GM10266 (cell line): ENCODE measurements around the gene LDLRAD4.

ENCODE experiments used
- DNase-seq: peaks from one replicate; pipeline ENCODE4 v3.0.0; 2012; ENCODE audit errors: extremely low spot score
- CTCF ChIP-seq: IDR thresholded peaks from 2 replicates; pipeline ENCODE4 v1.5.1; 2012; ENCODE audit warnings: mild to moderate bottlenecking, low read depth; ENCODE audit not compliant: control insufficient read depth, insufficient read depth; ENCODE audit errors: missing control alignments

The LDLRAD4 gene

GRCh38 chr18:13390711-13391110 is 172.2 kb downstream of the LDLRAD4 start:
- no peak for TF ChIP-seq CTCF
- DNase-seq = no peak

- TF ChIP-seq CTCF = no peak
- no peak for DNase-seq
Observed at GRCh38 chr18:13392029-13392750, 173.6 kb downstream of the LDLRAD4 start.

GRCh38 chr18:13392899-13393298 is 174.3 kb downstream of the LDLRAD4 start:
- DNase-seq = no peak
- no peak for TF ChIP-seq CTCF

- DNase-seq = no peak
- TF ChIP-seq CTCF = no peak
Observed at GRCh38 chr18:13393338-13393737, 174.8 kb downstream of the LDLRAD4 start.

- TF ChIP-seq CTCF = no peak
- DNase-seq = no peak
Observed at GRCh38 chr18:13394801-13395200, 176.2 kb downstream of the LDLRAD4 start.

GRCh38 chr18:13395577-13395976 is 177.0 kb downstream of the LDLRAD4 start:
- TF ChIP-seq CTCF = no peak
- DNase-seq = no peak

- DNase-seq = no peak
- no peak for TF ChIP-seq CTCF
Observed at GRCh38 chr18:13397504-13398163, 179.1 kb downstream of the LDLRAD4 start.
